ENCODE data around the gene CCPG1.

CCPG1 gene

GRCh38 chr15:55361048-55361447, 47.1 kb downstream of the CCPG1 start:
- TF ChIP-seq, protein P1, sequence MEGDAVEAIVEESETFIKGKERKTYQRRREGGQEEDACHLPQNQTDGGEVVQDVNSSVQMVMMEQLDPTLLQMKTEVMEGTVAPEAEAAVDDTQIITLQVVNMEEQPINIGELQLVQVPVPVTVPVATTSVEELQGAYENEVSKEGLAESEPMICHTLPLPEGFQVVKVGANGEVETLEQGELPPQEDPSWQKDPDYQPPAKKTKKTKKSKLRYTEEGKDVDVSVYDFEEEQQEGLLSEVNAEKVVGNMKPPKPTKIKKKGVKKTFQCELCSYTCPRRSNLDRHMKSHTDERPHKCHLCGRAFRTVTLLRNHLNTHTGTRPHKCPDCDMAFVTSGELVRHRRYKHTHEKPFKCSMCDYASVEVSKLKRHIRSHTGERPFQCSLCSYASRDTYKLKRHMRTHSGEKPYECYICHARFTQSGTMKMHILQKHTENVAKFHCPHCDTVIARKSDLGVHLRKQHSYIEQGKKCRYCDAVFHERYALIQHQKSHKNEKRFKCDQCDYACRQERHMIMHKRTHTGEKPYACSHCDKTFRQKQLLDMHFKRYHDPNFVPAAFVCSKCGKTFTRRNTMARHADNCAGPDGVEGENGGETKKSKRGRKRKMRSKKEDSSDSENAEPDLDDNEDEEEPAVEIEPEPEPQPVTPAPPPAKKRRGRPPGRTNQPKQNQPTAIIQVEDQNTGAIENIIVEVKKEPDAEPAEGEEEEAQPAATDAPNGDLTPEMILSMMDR (IDR thresholded peaks at IDR 0.05; ENCODE audit: low read depth, low read length, missing control alignments), result no peak
- H3K27me3 ChIP-seq (replicated peaks), result no peaks in the 10 kb centered on the region
- in situ Hi-C loops (cut with HindIII; ENCODE audit: low pct_ligation_motif_present, low sequenced_read_pairs), result no loop called here
- H3K4me3 ChIP-seq (ENCODE audit: low read depth, low read length), result no peak overlapping the region
- DNase-seq, result no peak
- no peak overlapping the region for H3K27ac ChIP-seq
- H3K36me3 ChIP-seq (replicated peaks), result no peaks in the 10 kb centered on the region

DNA sequence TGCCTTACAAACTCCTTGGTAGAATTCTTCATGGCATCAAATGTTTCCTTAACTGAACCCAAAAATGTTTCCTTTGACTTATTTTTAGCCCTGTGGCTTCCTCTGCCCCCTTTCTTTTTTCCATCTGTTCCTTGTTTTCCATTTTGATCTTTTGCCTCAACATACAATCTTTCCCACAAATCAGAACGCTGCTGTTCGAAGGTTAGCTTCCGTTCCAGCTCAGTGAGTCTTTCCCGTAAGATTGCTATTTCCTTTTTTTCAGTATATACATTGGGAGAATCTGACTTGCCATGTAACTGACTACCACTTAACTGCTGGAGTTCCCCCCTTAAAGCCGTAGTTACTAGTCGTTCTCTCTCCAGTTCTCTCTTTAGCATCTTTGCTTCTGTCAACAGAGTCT, 47.9 kb downstream of the CCPG1 start:
- TF ChIP-seq, protein P1 (IDR thresholded peaks at IDR 0.05; ENCODE audit: low read depth, low read length, missing control alignments), result no peak
- Histone ChIP-seq H3K4me3 (ENCODE audit: low read depth, low read length) (no peak overlapping the region), H3K27me3 (replicated peaks) (no peaks in the 10 kb centered on the region), H3K36me3 (replicated peaks) (no peaks in the 10 kb centered on the region), H3K27ac (no peak overlapping the region)
- in situ Hi-C loops (cut with HindIII; ENCODE audit: low pct_ligation_motif_present, low sequenced_read_pairs), result no loop called here
- DNase-seq, result no peak

GRCh38 chr15:55358471-55358870, 49.7 kb downstream of the CCPG1 start:
- in situ Hi-C loops (cut with HindIII; ENCODE audit: low pct_ligation_motif_present, low sequenced_read_pairs), result no loop called here
- H3K36me3 ChIP-seq (replicated peaks), result no peaks in the 10 kb centered on the region
- no peak for DNase-seq
- no peak overlapping the region for H3K4me3 ChIP-seq (ENCODE audit: low read depth, low read length)
- no peak overlapping the region for H3K27ac ChIP-seq
- TF ChIP-seq, protein P1 (IDR thresholded peaks at IDR 0.05; ENCODE audit: low read depth, low read length, missing control alignments), result no peak
- no peaks in the 10 kb centered on the region for H3K27me3 ChIP-seq (replicated peaks)

- TF ChIP-seq, protein P1 (IDR thresholded peaks at IDR 0.05; ENCODE audit: low read depth, low read length, missing control alignments), result no peak
- DNase-seq, result no peak
- Histone ChIP-seq H3K27ac (no peak overlapping the region), H3K36me3 (replicated peaks) (no peaks in the 10 kb centered on the region), H3K4me3 (ENCODE audit: low read depth, low read length) (no peak overlapping the region), H3K27me3 (replicated peaks) (no peaks in the 10 kb centered on the region)
- in situ Hi-C loops (cut with HindIII; ENCODE audit: low pct_ligation_motif_present, low sequenced_read_pairs), result no loop called here
Observed at GRCh38 chr15:55357774-55358173, 50.4 kb downstream of the CCPG1 start.

- Histone ChIP-seq H3K27ac (no peak overlapping the region), H3K36me3 (replicated peaks) (no peaks in the 10 kb centered on the region), H3K4me3 (ENCODE audit: low read depth, low read length) (no peak overlapping the region), H3K27me3 (replicated peaks) (no peaks in the 10 kb centered on the region)
- TF ChIP-seq, protein P1 (IDR thresholded peaks at IDR 0.05; ENCODE audit: low read depth, low read length, missing control alignments), result no peak
- no peak for DNase-seq
- in situ Hi-C loops (cut with HindIII; ENCODE audit: low pct_ligation_motif_present, low sequenced_read_pairs), result no loop called here
Observed at GRCh38 chr15:55356985-55357585, 51.1 kb downstream of the CCPG1 start.

GRCh38 chr15:55353025-55353424, 55.1 kb downstream of the CCPG1 start:
- H3K36me3 ChIP-seq (replicated peaks), result no peaks in the 10 kb centered on the region
- no peaks in the 10 kb centered on the region for H3K27me3 ChIP-seq (replicated peaks)
- in situ Hi-C loops (cut with HindIII; ENCODE audit: low pct_ligation_motif_present, low sequenced_read_pairs), result no loop called here
- TF ChIP-seq, protein P1 (IDR thresholded peaks at IDR 0.05; ENCODE audit: low read depth, low read length, missing control alignments), result no peak
- no peak overlapping the region for H3K27ac ChIP-seq
- no peak for DNase-seq
- no peak overlapping the region for H3K4me3 ChIP-seq (ENCODE audit: low read depth, low read length)

Data from brain microvascular endothelial cell (primary cell).